GM21390 (cell line): ENCODE data around the gene BTBD19.

Source experiments
- ATAC-seq: cut with Tn5 transposase; IDR thresholded peaks from one replicate; pipeline ENCODE4 v1.9.1; 2021; ENCODE audit not compliant: unreplicated experiment

Gene BTBD19

GRCh38 chr1:44853201-44853600 is 44.9 kb downstream of the BTBD19 start:
- no peak for ATAC-seq

DNA sequence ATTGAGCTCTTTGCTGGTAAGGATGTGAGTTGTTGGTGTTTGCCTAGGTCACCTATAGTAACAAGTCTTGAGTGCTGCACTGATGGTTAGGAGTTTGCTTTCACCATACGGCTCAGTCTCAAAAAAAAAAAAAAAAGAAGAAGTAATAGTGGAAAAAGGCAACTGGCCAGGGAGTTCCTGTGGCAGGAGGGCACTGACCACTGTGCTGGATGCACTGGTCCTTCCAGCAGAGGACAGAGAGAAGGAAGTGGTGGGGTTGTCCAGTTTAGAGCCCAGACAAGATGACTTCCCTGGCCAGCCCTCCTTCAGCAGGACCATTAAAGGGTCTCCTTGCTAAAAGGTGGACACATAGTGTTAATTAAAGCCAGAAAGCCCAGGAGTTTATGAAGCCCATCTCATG is 46.6 kb downstream of the BTBD19 start:
- no peak for ATAC-seq

DNA sequence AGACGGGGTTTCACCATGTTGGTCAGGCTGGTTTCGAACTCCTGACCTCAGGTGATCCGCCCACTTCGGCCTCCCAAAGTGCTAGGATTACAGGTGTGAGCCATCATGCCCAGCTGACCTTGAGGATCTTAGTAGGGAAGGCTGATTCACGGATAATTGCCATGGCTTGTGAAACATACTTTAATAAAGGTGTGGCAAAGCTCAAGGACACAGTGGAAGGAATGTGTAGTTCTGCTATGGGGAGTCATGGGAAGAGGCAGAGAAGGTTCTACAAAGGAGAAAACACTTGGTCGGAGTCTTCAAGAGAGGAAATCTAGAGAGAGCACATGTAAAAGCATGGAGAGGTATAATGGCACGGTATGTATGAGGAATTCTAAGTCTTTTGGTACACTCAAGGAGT is 47.4 kb downstream of the BTBD19 start:
- ATAC-seq = no peak

- ATAC-seq = no peak
These were observed 49.1 kb downstream of the BTBD19 start for GRCh38 chr1:44857446-44857845.

GRCh38 chr1:44860331-44860730 is 52.0 kb downstream of the BTBD19 start:
- no peak for ATAC-seq

DNA sequence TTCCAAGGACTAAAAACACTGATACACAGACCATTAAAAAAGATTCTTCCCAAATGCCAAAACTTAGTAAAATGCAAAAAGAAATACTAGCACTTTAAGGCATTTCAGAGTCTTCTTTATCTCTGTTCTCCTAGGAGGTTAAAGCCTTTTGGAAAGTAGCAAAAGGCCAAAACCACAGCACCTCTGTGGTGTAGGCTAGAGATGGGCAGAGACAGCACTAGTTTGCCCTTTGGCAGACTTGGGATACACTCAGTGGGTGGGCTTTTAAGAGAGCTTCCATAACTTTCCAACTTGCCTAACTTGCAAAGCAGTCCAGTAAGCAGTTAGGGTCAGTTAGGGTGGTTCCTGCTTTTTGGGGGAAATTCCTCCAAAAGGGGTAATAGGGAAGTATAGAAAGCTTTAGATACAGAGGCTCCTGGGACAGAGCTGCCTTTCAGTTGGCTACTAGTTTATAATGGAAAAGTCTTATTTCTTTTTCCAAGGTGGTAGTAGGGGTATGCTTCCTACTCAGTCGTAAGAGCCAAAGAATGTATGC is 52.6 kb downstream of the BTBD19 start:
- ATAC-seq = no peak

GRCh38 chr1:44862829-44863401 is 54.6 kb downstream of the BTBD19 start:
- ATAC-seq = no peak
